Measurements from ENCODE around the gene FOXD3. TPM values are rescaled to one million over a fixed set of nuclear protein-coding genes. Genes with fewer than 3 reads are reported as not detected.

FOXD3 gene
- polyA plus RNA-seq (ENCODE audit: insufficient read length in 3 of 3) = under 1 TPM in 2 of 3 donors, not detected in 1; 0.11 to 0.12 TPM

- no peak for DNase-seq (ENCODE audit: low read depth in 3 of 3, low spot score in 2 of 3)
Measured at GRCh38 chr1:63322114-63322943, at the start of gene FOXD3. FOXD3 (plus strand) TSS chr1:63322567; CDS start chr1:63323059, 492 bp downstream.

GRCh38 chr1:63272811-63273210 lies 49.6 kb upstream of the FOXD3 start:
- DNase-seq (ENCODE audit: low read depth in 3 of 3, low spot score in 2 of 3) = no peak

GRCh38 chr1:63274371-63274770 lies 48.0 kb upstream of the FOXD3 start:
- no peak for DNase-seq (ENCODE audit: low read depth in 3 of 3, low spot score in 2 of 3)

- DNase-seq (ENCODE audit: low read depth in 3 of 3, low spot score in 2 of 3) = no peak
Measured at GRCh38 chr1:63274979-63275378, 47.4 kb upstream of the FOXD3 start.

- DNase-seq (ENCODE audit: low read depth in 3 of 3, low spot score in 2 of 3) = no peak
Measured at GRCh38 chr1:63276624-63277023, 45.7 kb upstream of the FOXD3 start.

GRCh38 chr1:63277195-63278192 lies 44.9 kb upstream of the FOXD3 start:
- no peak for DNase-seq (ENCODE audit: low read depth in 3 of 3, low spot score in 2 of 3)

GRCh38 chr1:63281753-63282152 lies 40.6 kb upstream of the FOXD3 start:
- DNase-seq (ENCODE audit: low read depth in 3 of 3, low spot score in 2 of 3) = no peak

- DNase-seq (ENCODE audit: low read depth in 3 of 3, low spot score in 2 of 3) = no peak
Measured at GRCh38 chr1:63289135-63289534, 33.2 kb upstream of the FOXD3 start.

GRCh38 chr1:63294803-63295594 lies 27.4 kb upstream of the FOXD3 start:
- DNase-seq (ENCODE audit: low read depth in 3 of 3, low spot score in 2 of 3) = no peak

- no peak for DNase-seq (ENCODE audit: low read depth in 3 of 3, low spot score in 2 of 3)
Measured at GRCh38 chr1:63304410-63304809, 18.0 kb upstream of the FOXD3 start.

GRCh38 chr1:63305043-63305442 lies 17.3 kb upstream of the FOXD3 start:
- no peak for DNase-seq (ENCODE audit: low read depth in 3 of 3, low spot score in 2 of 3)

- no peak for DNase-seq (ENCODE audit: low read depth in 3 of 3, low spot score in 2 of 3)
Measured at GRCh38 chr1:63307196-63307794, 15.1 kb upstream of the FOXD3 start.

- DNase-seq (ENCODE audit: low read depth in 3 of 3, low spot score in 2 of 3) = no peak
Measured at GRCh38 chr1:63316598-63316983, 5.8 kb upstream of the FOXD3 start.

- DNase-seq (ENCODE audit: low read depth in 3 of 3, low spot score in 2 of 3) = no peak
Measured at GRCh38 chr1:63316984-63317816, 5.2 kb upstream of the FOXD3 start.

GRCh38 chr1:63317817-63318152 lies 4.6 kb upstream of the FOXD3 start:
- DNase-seq (ENCODE audit: low read depth in 3 of 3, low spot score in 2 of 3) = no peak

GRCh38 chr1:63318201-63318979 lies 4.0 kb upstream of the FOXD3 start:
- no peak for DNase-seq (ENCODE audit: low read depth in 3 of 3, low spot score in 2 of 3)

- DNase-seq (ENCODE audit: low read depth in 3 of 3, low spot score in 2 of 3) = no peak
Measured at GRCh38 chr1:63319046-63320021, 3.0 kb upstream of the FOXD3 start.

Measured in right renal cortex interstitium (tissue), 3 donors.